ENCODE results near the gene RASD2. TPM values are rescaled to one million over a fixed set of nuclear protein-coding genes. Genes with fewer than 3 reads are reported as not detected.

Gene RASD2
- total RNA-seq, 4 donors from 2014 or later, result 2.7 to 5.8 (median 4.8) TPM

DNA sequence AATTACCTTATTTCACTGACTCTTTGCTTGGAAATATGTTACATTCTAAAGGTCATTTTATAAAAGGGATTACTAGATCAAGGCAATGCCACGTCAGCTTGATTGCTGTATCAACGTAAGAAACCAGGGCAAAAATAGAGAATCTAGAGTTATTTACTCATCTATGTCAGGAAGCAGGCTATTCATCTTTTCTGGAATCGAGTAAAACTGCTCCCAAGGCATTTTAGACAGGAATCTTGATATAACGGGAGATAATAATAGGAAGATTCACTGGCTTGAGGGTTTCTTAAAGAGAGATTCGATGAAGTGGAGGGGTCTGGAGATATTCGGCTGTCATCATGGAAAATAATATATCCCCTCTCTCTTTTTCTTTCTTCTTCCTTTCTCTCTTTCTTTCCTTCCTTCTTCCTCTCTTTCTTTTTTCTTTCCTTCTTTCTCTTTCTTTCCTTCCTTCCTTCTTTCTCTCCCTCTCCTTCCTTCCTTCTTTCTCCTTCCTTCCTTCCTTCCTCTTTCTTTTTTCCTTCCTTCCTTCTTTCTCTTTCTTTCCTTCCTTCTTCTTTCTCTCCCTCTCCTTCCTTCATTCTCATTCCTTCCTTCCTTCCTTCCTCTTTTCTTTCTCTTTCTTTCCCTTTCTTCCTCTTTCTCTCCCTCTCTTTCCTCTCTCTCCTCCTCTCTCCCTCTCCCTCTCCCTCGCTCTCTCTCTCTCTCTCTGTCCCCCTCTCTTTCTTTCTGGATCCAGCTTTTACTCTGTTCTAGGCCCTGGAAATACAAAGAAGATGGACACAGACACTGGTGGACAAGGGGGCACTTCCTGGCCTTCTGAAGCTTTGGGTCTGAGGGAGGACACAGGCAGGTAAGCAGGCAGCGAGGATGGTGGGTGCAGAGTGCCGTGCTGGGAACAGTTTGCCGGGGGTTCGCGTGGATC, 18.1 kb upstream of the RASD2 start:
- H3K36me3 ChIP-seq, result no peaks in the 10 kb centered on the region
- no peaks in the 10 kb centered on the region for H3K9me3 ChIP-seq
- no peak for DNase-seq
- TF ChIP-seq, protein P1, sequence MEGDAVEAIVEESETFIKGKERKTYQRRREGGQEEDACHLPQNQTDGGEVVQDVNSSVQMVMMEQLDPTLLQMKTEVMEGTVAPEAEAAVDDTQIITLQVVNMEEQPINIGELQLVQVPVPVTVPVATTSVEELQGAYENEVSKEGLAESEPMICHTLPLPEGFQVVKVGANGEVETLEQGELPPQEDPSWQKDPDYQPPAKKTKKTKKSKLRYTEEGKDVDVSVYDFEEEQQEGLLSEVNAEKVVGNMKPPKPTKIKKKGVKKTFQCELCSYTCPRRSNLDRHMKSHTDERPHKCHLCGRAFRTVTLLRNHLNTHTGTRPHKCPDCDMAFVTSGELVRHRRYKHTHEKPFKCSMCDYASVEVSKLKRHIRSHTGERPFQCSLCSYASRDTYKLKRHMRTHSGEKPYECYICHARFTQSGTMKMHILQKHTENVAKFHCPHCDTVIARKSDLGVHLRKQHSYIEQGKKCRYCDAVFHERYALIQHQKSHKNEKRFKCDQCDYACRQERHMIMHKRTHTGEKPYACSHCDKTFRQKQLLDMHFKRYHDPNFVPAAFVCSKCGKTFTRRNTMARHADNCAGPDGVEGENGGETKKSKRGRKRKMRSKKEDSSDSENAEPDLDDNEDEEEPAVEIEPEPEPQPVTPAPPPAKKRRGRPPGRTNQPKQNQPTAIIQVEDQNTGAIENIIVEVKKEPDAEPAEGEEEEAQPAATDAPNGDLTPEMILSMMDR (IDR thresholded peaks at IDR 0.05), result no peak
- TF ChIP-seq POLR2A (IDR thresholded peaks at IDR 0.05), result no peak
- H3K27me3 ChIP-seq, result no peaks in the 10 kb centered on the region
- no peaks in the 10 kb centered on the region for H3K4me1 ChIP-seq
- H3K4me3 ChIP-seq, result no peak overlapping the region
- no peak overlapping the region for H3K27ac ChIP-seq

DNA sequence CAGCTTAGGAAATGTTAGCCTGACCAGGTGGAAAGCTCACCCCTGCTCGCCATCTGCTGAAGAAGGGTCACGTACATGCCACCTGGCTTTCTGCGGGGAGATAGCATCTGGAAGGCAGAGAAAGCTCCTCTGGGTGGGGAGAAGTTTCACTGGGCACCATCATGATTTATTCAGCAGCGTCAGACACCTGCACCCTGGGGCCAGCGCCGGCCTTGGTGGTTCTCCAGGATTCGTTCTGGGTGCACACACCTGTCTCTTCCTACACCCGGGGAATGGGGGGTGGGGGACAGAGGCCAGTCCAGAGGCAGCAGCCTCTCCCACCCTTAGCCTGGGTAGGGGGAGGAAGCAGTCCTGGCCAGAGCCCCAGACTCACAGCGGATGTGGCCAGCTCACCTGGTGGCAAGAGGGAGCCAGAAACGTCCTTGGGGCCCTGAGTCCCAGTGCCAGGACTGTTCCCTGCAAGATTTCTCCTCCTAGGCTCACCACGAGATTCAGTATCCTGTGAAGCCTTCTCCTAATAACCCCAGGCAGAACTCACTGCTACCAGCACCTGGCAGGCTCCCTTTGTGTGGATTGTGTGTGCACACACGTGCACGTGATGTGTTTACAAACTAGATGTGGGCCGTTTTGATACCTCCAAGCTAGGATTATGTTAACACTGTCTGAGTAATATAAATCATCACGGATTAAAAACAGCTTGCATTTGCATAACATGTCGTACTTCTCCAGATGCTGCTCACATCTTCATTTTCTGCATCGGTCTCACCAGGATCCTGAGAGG, 17.3 kb upstream of the RASD2 start:
- H3K27me3 ChIP-seq, result no peaks in the 10 kb centered on the region
- no peak overlapping the region for H3K27ac ChIP-seq
- H3K9me3 ChIP-seq, result no peaks in the 10 kb centered on the region
- no peak for TF ChIP-seq POLR2A (IDR thresholded peaks at IDR 0.05)
- TF ChIP-seq, protein P1 (IDR thresholded peaks at IDR 0.05), result no peak
- DNase-seq, result peak in 1 of 3 donors; percentile 54
- no peak overlapping the region for H3K4me3 ChIP-seq
- H3K4me1 ChIP-seq, result no peaks in the 10 kb centered on the region
- no peaks in the 10 kb centered on the region for H3K36me3 ChIP-seq

DNA sequence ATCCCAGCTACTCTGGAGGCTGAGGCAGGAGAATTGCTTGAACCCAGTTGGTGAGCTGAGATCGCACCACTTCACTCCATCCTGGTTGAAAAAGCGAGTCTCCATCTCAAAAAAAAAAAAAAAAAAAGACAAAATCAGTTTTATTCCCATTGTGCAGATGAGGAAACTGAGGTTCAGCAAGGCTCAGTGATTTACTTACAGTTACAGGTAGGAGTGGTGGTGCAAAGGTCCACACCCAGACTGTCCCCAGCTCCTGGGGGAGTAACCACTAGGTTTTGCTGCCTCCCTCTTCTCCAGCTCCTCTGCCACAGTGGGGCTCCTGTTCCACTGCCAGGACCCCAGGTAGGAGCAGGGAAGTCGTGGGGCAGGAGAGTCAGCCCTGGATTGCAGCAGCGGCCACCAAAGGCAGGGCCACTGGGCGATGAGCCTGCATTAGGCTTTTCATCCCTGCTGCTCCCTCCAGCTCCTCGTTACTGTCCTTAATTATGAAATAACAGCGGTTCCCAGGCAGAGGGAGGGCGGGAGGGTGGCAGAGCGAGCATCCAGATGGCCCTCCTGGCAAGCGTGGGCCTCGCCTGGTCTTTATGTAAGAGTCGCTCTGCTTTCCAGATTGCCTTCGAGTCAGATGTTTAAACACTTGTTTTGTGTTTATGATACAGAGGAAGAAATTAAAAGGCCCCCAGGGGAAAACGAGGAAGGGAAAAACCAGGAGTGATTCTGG, 15.5 kb upstream of the RASD2 start:
- Histone ChIP-seq H3K9me3 (no peaks in the 10 kb centered on the region), H3K4me1 (no peaks in the 10 kb centered on the region), H3K36me3 (no peaks in the 10 kb centered on the region), H3K27me3 (no peaks in the 10 kb centered on the region), H3K4me3 (no peak overlapping the region), H3K27ac (peak overlapping the region in 1 of 4 donors; percentile 35)
- peak in 1 of 3 donors; percentile 46 for DNase-seq
- TF ChIP-seq, protein P1 (IDR thresholded peaks at IDR 0.05), result no peak
- no peak for TF ChIP-seq POLR2A (IDR thresholded peaks at IDR 0.05)

DNA sequence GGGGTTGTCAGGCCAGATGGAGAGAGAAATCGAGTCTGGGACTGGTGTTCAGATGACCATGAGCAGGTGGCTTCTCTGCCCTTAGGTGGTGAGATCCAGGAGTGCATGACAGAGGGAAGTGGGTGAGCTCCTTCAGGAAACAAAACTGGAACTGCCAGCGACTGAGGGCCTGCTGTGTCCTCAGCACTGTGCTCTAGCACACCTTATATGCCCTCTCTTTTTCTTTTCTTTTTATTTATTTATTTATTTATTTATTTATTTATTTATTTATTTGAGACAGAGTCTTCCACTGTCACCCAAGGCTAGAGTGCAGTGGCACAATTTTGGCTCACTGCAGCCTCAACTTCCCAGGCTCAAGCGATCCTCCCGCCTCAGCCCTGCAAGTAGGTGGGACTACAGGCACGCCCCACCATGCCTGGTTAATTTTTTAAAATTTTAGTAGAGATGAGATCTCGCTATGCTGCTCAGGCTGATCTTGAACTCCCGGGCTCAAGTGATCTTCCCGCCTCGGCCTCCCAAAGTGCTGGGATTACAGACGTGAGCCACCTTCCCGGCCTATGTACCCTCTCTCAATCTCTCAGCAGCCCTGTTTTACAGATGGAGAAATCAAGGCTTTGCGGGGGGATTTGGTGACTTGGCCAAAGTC, 14.8 kb upstream of the RASD2 start:
- peak in 1 of 3 donors; percentile 15 for DNase-seq
- TF ChIP-seq, protein P1 (IDR thresholded peaks at IDR 0.05), result no peak
- no peak for TF ChIP-seq POLR2A (IDR thresholded peaks at IDR 0.05)
- Histone ChIP-seq H3K4me3 (no peak overlapping the region), H3K36me3 (no peaks in the 10 kb centered on the region), H3K4me1 (no peaks in the 10 kb centered on the region), H3K9me3 (no peaks in the 10 kb centered on the region), H3K27ac (peak overlapping the region in 1 of 4 donors; percentile 35), H3K27me3 (no peaks in the 10 kb centered on the region)

All from Peyer's patch (tissue), 4 donors.